Transverse colon (tissue), 4 donors: ENCODE measurements around the gene CFAP61.

Experiments used
- CTCF ChIP-seq, 5 experiments: fragments of 200-600 bp in 3 of 5; fragments of 450-650 bp in 2 of 5; sonication (generic) in 3 of 5; IDR thresholded peaks; 1 replicate in 2 of 5; 2 replicates in 3 of 5; pipeline ENCODE4 v1.5.1; 2016 to 2017; ENCODE audit warnings: antibody characterized with exemption in 5 of 5, inconsistent platforms in 3 of 5, mild to moderate bottlenecking in 2 of 5, moderate library complexity in 1 of 5
- EP300 ChIP-seq: sonication (generic); formaldehyde crosslinking; IDR thresholded peaks from one replicate; pipeline ENCODE4 v1.6.1; 2017; ENCODE audit warnings: antibody characterized with exemption, low read depth
- POLR2A ChIP-seq: fragments of 450-650 bp; IDR thresholded peaks from one replicate; pipeline ENCODE4 v1.6.1; 2016; ENCODE audit warnings: antibody characterized with exemption, mild to moderate bottlenecking, moderate library complexity
- POLR2AphosphoS5 ChIP-seq, 3 donors: sonication (generic); formaldehyde crosslinking; IDR thresholded peaks; one replicate each; pipeline ENCODE4 v1.6.1; 2016; ENCODE audit warnings: antibody characterized with exemption in 3 of 3

- TF ChIP-seq CTCF (IDR thresholded peaks at IDR 0.05), result no peak
- no peak for TF ChIP-seq POLR2A
- TF ChIP-seq POLR2AphosphoS5 (IDR thresholded peaks at IDR 0.05), result no peak
- TF ChIP-seq EP300, result no peak
Observed at GRCh38 chr20:20396794-20397193, 344.5 kb downstream of the CFAP61 start.
